Measurements from ENCODE around the gene ZC3H4.

- TF ChIP-seq POLR2A (IDR thresholded peaks at IDR 0.05): no peak
- TF ChIP-seq CTCF (IDR thresholded peaks at IDR 0.05): no peak
Measured at GRCh38 chr19:47153266-47153665, 39.7 kb upstream of the ZC3H4 start.
